ENCODE results near the gene SLC5A3.

The SLC5A3 gene

DNA sequence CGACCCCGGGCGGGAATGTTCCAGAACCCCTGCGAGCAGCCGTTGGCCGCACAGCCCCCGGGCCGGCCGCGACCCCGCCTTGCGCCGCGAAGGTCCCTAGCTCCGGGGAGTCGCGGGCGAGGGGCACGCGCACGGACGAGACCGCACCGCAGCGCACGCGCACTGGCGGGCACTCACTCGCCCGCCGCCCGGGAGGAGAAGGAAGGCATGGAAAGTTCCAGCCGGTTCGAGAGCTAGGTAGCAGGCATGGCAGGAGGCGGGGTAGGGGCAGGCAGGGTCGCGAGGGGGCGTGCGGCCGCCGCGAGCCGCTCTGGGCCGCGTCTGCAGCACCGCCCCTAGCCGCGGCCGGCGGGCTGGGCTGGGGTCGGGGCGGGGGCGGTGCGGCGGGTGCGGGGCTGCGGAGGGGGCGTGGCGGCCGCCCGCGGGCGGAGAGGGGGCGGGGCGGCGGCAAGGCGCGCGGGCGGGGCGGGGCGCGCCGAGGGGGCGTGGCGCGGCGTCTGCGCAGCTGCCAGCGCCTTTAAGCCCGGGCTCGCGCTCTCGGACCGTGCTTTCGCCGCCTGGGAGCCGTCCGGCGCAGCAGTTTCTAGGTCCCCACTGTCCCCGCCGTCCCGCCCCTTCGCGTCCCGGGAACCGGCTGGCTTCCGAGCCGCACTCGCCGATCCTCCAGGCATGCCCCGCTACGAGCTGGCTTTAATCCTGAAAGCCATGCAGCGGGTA, at the start of gene SLC5A3, which contains the start of gene MRPS6:
SLC5A3 (plus strand) TSS at position 547 of the 717 bp plus-strand sequence. CDS start 21,621 bp downstream, outside the sequence.
MRPS6 (plus strand) TSS at position 547 of the 717 bp plus-strand sequence; CDS start at position 670, 123 bp downstream.
- TF ChIP-seq GATA3 (IDR thresholded peaks at IDR 0.05; ENCODE audit: low read depth, low read length) (no peak), GATA2 (IDR thresholded peaks at IDR 0.05; ENCODE audit: low read depth, low read length) (no peak)

DNA sequence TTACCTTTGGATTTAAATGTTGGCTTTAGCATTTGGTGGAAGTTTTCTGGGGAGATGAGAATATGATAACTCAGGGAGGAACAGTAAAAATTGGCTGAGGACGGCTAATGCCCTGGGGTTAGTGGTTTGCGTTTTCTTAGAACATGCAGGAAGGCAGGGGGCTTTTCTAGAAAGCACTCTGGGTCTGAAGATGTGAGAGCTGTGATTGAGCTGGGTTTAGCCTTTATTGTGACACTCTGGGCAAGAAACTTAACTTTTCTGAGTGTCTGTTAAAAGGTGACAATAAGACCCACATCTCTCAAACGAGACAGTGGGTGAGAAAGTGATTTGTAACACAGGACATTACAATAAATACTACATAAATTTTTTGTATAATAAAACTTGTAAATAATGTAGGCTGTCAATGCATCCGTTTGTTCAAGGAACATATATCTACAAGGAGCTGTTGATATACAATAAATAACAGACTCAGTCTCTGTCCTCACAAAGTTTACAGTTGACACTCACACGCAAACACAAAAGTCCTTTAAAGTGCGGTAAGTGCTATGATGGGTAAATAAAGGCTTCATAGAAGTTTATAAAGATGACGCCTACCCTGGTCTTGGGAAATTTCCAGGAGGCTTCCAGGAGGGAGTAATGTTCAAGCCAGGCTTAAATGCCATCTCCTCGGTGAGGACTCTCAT, 49.5 kb upstream of the SLC5A3 start:
- no peak for TF ChIP-seq GATA3 (IDR thresholded peaks at IDR 0.05; ENCODE audit: low read depth, low read length)
- TF ChIP-seq GATA2 (IDR thresholded peaks at IDR 0.05; ENCODE audit: low read depth, low read length), result no peak

DNA sequence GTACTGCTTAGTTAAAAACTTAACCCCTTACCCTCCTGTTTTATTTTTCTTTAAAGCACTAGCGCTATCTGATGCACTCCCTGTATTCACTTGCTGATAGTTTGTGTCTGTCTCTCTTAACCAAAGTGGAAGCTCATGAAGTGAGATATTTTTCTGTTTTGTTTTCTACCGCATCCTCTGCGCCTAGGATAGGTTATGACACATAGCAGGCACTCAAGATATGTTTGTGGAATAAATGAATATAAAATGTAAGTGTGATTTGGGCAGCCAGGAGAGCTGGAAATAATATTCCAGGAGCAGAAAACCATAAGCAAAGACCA, 49.0 kb upstream of the SLC5A3 start:
- TF ChIP-seq GATA3 (IDR thresholded peaks at IDR 0.05; ENCODE audit: low read depth, low read length) (no peak), GATA2 (IDR thresholded peaks at IDR 0.05; ENCODE audit: low read depth, low read length) (no peak)

DNA sequence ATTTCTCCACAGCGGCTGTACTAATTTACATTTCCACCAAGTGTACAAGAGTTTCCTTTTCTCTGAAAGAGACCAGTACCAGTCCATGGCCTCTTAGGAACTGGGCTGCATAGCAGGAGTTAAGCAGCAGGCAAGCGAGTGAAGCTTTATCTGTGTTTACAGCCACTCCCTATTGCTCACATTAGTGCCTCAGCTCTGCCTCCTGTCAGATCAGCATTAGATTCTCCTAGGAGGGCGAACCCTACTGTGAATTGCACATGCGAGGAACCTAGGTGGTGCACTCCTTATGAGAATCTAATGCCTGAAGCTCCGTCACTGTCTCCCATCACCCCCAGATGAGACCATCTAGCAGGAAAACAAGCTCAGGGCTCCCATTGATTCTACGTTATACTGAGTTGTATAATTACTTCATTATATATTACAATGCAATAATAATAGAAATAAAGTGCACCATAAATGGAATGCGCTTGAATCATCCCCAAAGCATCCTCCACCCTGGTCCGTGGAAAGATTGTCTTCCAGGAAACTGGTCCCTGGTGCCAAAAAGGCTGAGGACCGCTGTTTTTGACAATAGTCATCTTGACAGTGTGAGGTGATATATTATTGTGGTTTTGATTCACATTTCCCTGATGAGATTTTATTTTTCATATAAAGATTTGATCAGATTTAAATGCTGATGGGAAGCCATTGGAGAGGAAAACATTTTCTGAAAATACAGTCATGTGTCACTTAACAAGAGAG, 45.5 kb upstream of the SLC5A3 start:
- no peak for TF ChIP-seq GATA2 (IDR thresholded peaks at IDR 0.05; ENCODE audit: low read depth, low read length)

DNA sequence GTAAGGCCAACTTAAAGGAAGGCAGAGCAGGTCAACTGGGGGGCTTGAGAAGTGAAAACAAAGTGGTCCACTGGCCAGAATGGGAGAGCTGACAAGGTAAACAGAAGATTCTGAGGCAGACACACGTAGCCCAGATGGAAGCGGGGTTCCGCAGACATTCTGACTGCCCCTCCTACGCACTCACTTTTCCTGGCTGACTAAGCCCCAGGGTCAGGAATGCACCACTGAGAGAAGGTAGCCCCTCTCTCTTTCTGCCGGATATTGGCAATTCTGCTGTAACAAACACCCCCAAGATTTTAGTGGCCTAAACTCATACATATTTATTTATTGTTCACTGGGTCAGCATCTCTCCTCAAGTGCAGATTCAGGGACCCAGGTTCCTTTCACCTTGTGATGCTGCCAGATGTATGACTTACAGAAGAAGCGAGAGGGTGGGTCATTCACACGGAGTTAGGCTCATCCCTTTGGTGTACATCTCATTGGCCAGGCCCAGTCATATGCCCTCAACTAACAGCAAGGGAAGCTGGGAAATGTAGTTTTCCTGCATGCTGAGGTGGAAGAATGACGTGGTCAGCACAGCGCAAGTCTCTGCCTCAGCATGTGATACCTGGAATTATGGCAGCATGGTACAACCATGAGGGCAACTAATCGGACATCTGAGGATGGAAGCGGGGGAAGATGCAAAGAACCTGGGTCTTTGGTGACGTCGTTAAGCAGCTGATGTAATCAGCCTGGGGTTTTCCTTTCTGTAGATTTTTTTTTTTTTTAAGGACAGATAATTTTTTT, 43.4 kb upstream of the SLC5A3 start:
- TF ChIP-seq GATA2 (IDR thresholded peaks at IDR 0.05; ENCODE audit: low read depth, low read length) (no peak), GATA3 (IDR thresholded peaks at IDR 0.05; ENCODE audit: low read depth, low read length) (no peak)

DNA sequence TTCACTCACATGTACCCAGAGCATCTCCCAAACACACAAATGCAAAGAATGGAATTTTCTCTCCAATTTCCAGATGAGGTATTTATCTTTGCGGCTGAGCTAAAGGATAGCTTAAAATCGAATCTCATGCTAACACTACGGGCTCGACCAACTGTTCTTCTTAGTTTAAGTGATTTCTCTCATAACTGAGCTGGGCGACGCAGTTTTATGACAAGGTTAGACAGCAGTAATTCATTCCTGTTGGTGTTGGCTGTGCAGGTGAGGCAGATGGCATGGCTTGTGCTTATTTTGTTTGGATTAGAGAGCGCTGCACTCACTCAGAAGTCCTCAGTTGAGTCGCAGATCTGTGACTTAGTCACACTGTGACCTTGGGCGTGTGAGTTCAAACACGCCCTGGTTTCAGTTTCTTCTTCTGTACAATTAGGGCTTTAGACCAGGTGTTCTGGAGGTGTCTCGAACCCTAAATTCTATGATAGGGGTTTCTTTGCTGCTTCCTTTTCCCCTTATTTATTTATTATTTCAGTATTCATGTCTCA, 41.5 kb upstream of the SLC5A3 start:
- TF ChIP-seq GATA2 (IDR thresholded peaks at IDR 0.05; ENCODE audit: low read depth, low read length) (no peak), GATA3 (IDR thresholded peaks at IDR 0.05; ENCODE audit: low read depth, low read length) (no peak)

DNA sequence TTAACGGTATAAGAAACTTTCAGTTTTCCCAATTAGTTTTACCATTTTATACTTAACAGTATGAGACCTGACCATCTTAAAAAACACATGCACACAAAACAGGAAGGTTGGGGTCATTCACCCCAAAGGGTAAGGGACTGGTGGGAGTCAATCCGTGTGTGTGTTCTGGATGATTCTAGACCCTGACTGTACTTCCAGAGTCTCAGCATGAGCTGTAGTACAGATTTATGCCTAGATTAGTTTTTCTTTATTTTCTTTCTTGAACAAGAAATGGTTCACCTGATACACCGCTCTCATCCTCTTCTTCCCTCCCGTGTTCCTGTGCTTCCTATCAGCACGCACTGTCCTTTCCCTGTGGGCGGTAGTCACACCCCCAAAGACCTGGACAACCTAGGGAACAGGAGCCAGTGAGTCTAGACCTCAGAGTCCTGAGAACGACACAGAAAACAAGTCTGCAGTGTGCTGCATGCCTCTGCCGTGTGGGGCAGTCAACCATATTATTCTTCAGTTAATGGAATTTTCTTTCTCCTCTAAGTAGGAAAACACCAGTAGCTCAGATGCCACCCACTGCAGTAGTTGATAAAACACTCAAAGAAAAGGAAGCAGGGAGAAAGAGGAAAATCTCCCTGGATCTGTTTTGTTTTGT, 38.9 kb upstream of the SLC5A3 start:
- no peak for TF ChIP-seq GATA3 (IDR thresholded peaks at IDR 0.05; ENCODE audit: low read depth, low read length)
- TF ChIP-seq GATA2 (IDR thresholded peaks at IDR 0.05; ENCODE audit: low read depth, low read length), result no peak

DNA sequence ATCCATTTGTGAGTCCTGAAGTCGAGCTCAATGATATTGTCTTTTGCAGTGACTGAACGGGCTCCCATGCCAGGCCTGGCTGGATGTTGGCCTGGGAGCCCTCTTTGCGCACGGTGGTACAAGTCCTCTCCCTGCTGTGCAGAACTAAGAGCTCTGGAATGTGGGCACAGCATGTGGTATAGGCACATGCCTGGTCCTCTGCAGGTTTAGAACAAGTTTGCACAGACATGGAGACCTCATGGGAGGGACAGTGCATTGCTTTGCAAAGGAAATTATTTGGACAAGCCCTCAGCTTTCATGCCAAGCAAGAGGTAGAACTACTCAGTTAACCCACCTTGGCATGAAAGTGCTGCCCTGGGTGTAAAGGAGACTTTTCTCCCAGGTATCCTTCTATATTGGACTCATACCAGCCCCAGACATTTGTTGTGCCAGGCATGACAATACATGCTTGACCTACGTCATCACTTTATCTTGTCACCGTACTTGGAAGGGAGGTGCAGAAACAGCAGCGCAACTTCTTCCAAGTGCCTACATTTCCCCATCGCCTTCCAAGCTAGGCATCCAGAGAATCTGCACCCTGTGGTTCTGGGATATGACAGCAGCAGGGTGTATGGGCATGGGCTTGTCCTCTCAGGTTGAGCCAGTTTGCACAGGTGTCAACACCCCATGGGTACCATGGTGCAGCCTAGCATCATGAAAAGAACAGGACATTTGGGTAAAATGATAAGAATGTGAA, 37.6 kb upstream of the SLC5A3 start:
- TF ChIP-seq GATA2 (IDR thresholded peaks at IDR 0.05; ENCODE audit: low read depth, low read length) (no peak), GATA3 (IDR thresholded peaks at IDR 0.05; ENCODE audit: low read depth, low read length) (no peak)

DNA sequence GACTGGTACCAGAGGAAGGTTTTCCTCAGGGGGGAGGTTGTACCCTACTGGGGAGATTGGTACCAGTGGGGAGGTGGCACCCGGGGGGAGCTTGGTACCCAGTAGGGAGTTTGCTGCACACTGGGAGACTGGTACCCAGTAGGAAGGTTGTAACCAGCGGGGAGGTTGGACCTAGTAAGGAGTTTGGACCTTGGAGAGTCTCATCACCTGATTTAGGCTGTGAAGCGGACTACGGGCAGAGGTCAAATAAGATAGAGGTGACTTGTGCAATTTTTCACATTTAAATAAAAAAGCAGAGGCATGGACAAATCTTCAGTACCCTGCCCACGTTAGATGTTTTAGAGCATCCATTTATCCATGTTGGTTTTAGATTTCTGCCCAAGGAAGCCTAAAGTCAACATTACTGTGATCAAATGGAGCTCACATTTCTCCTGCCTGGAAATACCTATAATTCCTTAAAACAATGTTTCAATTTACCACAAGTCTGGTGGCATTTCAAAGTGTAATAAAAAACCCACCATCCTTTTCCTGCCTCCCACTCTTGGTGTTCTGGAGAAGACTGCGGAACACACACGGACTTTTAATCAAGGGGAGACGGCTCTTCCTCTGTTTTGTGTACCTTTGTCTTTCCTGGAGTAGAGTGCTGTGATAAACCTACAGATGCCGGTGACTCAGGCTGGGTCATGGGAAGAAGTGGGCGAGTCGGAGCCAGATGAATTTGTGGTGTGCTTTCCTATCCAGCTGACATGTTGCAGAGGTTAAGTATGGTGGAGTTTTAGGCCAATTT, 36.2 kb upstream of the SLC5A3 start:
- TF ChIP-seq GATA3 (IDR thresholded peaks at IDR 0.05; ENCODE audit: low read depth, low read length) (no peak), GATA2 (IDR thresholded peaks at IDR 0.05; ENCODE audit: low read depth, low read length) (no peak)

DNA sequence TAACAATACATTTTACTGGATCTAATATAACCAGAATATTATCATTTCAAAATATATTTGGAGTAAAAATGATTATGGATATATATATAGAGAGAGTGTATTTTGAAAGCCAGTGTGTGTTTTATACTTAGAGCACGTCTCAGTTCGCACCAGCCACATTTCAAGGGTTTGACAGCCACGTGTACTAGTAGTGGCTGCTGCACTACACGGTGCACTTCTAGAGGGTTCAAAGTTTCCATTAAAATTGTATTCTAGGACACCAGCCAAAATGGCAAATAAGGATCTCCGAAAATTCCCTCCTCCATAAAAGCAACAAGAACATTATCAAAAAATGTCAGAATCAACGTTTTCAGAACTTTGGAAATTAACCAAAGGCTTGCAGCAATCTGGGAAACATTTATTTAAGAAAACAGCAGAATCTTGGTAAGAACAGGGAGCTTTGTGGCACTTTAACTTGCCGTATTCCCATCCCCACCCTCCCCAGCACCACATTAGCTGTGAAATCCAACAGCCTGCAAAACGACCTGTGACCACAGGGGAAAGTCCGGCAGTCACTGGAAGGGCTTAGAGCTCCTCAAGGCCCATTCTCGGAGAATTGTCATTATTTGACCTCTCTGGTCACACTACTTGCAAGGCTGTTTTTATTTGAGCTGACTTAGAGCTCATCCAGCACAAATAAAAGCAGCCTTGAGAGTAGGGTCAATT, 33.5 kb upstream of the SLC5A3 start:
- TF ChIP-seq GATA3 (IDR thresholded peaks at IDR 0.05; ENCODE audit: low read depth, low read length) (no peak), GATA2 (IDR thresholded peaks at IDR 0.05; ENCODE audit: low read depth, low read length) (no peak)

DNA sequence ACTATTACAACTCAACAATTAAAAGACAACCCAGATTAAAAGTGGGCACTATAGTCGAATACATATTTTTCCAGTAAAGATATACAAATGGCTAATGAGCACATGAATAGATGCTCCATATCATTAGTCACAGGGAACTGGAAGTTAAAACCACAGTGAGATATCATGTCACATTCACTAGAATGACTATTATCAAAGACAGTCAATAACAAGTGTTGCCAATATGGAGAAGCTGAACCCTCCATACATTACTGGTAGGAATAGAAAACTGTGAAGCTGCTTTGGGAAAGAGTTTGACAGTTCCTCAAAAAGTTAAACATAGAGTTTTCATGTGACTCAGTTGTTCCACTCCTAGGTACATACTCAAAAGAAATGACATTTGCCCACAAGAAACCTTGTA, 30.6 kb upstream of the SLC5A3 start:
- no peak for TF ChIP-seq GATA2 (IDR thresholded peaks at IDR 0.05; ENCODE audit: low read depth, low read length)
- TF ChIP-seq GATA3 (IDR thresholded peaks at IDR 0.05; ENCODE audit: low read depth, low read length), result no peak
